GM13977 (cell line): ENCODE data around the gene OGFRL1.

Experiments
- DNase-seq: peaks from one replicate; pipeline ENCODE4 v3.0.0; 2012; ENCODE audit warnings: low spot score
- in situ Hi-C: fragments of 300-500 bp; cut with MboI; formaldehyde crosslinking; loops from one replicate; pipeline ENCODE4 v1.12.0; 2022; ENCODE audit warnings: low sequenced_read_pairs, low pct_unique_long_range_greater_than_20kb, mixed read lengths, inconsistent platforms; ENCODE audit not compliant: unreplicated experiment
- TF ChIP-seq, protein P1 (sequence below): IDR thresholded peaks from 2 replicates; pipeline ENCODE4 v1.5.1; 2012; ENCODE audit warnings: mild to moderate bottlenecking, control low read depth; ENCODE audit not compliant: insufficient read depth; ENCODE audit errors: extremely low read depth, missing control alignments

Gene OGFRL1

DNA sequence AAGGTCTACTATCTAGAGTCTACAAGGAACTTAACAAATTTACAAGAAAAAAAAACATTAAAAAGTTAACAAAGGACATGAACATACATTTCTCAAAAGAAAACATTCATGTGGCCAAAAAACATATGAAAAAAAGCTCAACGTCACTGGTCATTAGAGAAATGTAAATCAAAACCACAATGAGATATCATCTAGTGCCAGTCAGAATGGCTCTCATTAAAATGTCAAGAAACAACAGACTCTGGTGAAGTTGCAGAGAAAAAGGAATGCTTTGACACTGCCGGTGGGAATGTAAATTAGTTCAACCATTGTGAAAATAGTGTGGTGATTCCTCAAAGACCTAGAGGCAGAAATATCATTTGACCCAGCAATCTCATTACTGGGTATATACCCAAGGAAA lies 48.3 kb downstream of the OGFRL1 start:
- in situ Hi-C loops, result no loop called here
- TF ChIP-seq, protein P1, sequence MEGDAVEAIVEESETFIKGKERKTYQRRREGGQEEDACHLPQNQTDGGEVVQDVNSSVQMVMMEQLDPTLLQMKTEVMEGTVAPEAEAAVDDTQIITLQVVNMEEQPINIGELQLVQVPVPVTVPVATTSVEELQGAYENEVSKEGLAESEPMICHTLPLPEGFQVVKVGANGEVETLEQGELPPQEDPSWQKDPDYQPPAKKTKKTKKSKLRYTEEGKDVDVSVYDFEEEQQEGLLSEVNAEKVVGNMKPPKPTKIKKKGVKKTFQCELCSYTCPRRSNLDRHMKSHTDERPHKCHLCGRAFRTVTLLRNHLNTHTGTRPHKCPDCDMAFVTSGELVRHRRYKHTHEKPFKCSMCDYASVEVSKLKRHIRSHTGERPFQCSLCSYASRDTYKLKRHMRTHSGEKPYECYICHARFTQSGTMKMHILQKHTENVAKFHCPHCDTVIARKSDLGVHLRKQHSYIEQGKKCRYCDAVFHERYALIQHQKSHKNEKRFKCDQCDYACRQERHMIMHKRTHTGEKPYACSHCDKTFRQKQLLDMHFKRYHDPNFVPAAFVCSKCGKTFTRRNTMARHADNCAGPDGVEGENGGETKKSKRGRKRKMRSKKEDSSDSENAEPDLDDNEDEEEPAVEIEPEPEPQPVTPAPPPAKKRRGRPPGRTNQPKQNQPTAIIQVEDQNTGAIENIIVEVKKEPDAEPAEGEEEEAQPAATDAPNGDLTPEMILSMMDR, result no peak

DNA sequence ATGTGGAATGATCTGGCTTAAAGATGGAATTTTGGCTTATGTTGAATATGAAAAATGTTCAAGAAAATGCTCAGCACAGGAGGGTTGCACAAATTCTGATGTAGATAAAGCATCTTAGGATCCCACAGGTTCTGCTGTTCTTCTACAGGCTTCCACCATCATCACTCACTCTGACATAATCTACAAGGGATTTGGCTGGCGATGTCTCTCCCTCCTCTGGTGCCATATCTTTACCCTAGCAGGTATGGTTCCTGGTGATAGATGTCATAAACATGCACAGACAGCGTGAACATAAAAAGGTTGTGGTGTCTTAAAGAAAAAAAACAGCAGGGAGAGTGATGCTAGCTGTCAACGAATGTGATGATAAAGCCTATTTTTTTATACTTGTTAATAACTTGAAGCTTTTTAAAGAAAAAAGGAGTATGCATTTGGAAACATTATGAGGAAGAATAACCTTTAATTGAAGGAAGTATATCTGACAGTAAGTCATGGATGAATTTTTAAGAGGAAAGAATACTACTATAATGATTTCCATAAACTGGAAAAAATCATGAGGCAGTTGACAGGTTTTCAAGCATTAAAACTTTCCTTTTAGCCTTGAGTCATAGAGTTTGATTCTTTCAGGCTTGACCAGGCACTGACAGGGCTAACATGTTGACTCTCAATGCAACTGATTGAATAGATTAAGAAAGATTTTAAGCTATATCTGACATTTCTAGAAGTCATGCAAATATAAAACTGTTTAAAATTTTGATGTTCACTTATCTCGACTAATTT lies 50.1 kb downstream of the OGFRL1 start:
- no peak for DNase-seq

More for the DNA sequence above, 48.3 kb downstream of the OGFRL1 start:
- DNase-seq, result no peak

DNA sequence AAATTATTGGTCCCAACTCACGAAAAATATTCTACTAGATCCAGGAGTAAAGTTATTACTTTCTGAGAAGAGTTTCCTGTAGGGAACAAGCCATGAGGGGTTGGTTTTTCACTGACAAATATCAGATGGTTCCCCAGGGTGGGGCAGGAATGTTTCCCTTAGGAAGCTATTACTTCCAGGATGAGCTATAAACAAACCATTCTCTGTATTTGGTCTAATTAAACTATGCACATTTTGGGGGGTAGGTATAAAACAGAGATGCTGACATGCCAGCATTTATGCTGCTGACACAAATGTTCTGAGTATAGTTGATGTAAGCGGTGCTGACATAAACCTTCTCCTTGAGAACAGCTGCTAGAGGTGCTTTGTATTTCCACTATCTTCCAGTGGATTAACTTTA lies 54.2 kb downstream of the OGFRL1 start:
- in situ Hi-C loops, result loop anchor here (10.0 kb wide), 1 partner anchor 158 kb away; no protein-coding TSS in a partner anchor
- DNase-seq, result no peak
- TF ChIP-seq, protein P1, result no peak

More for the DNA sequence above, 50.1 kb downstream of the OGFRL1 start:
- TF ChIP-seq, protein P1, result no peak
- in situ Hi-C loops, result no loop called here

DNA sequence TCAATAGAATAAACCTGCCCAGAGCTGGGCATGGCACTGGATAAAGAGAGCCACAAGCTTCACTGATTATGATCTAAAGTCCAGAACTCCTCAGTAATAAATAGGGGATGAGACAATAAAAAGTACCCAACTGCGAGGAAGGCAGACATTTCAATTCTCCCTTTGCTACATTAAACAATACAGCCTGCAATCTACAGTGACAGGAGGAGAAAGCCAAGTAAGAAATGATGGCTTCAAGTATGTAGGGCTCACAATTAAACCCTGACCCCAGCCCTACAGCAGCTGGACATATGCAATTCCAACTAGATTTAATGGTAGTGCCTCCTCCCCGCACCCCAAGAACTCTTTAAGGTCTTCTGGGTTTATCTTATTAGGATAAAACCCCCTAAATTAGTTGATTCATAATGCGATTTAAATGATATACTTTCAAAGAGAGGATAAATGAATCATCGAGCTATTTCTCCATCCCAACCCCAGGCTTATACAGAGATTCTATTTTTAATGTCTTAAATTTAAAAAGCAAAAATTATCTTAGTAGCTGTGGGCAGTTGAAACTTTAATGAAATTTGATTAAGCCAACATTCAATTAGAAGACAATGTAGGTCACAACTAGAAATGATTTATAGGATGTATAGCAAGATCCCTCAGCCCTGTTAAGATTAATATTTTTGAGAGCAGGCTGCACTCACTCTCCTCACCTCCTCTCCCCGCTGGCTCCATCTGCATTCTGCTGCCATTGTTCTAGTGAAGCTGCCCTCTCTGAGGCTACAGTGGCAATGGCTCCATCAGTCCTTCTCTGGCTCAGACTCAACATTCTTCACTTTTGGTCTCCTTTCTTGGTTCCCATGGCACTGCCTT lies 57.1 kb downstream of the OGFRL1 start:
- in situ Hi-C loops, result loop anchor here (10.0 kb wide), 1 partner anchor 161 kb away; no protein-coding TSS in a partner anchor
- TF ChIP-seq, protein P1, result no peak
- no peak for DNase-seq

DNA sequence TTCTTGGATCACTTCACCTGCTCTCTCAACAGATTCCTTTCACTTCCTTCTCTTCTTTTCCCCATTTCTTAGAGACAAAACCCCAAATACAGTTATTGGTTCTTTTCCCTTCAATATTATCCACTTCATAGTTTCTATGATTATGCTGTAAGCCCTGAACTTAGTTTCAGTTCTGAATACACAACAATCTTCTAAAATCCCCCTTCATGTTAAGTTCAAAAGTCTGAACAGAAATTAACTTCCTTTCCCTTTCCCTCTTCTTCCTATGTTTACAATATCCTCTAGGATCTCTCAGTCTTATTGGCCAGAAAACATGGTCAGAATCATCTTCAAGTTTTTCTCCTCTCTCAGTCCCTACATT lies 57.7 kb downstream of the OGFRL1 start:
- no peak for DNase-seq
- in situ Hi-C loops, result loop anchor here (10.0 kb wide), 1 partner anchor 162 kb away; no protein-coding TSS in a partner anchor
- TF ChIP-seq, protein P1, result no peak

DNA sequence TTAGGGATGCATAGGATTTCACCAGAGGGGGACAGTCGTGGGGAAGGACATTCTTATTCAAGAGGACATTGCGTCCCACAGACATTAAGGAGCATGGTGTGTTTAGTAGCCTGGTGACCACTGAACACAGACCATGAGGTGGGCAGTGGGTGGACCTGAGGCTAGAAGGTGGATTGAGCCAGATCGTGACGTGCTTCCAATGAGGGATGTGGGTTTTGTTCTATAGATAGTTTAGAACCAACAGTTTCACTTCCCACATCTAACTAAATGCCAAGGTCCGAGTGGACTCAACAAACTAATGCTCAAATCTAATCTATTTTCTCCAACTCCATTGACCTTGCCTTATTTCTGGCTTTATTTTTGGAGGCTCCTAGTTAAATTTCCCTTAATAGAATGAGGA lies 58.5 kb downstream of the OGFRL1 start:
- in situ Hi-C loops, result loop anchor here (10.0 kb wide), 1 partner anchor 162 kb away; no protein-coding TSS in a partner anchor
- TF ChIP-seq, protein P1, result no peak
- DNase-seq, result no peak
